ENCODE data around the gene C1orf21. TPM values are rescaled to one million over a fixed set of nuclear protein-coding genes. Genes with fewer than 3 reads are reported as not detected.

The C1orf21 gene
- total RNA-seq, 1 donor = 17.0 TPM

GRCh38 chr1:184469396-184469795 is 82.6 kb downstream of the C1orf21 start:
- Histone ChIP-seq H3K9me3 (ENCODE audit: low read depth, low read length) (peaks cover 3% of the 10 kb centered on the region), H3K79me2 (ENCODE audit: insufficient read depth, low read length) (peaks cover 4% of the 10 kb centered on the region), H4K20me1 (ENCODE audit: insufficient read depth, low read length) (no peaks in the 10 kb centered on the region), H3K4me2 (ENCODE audit: insufficient read depth, low read length) (no peak overlapping the region), H3K4me1 (ENCODE audit: insufficient read depth, low read length) (no peaks in the 10 kb centered on the region), H3K27ac (ENCODE audit: low read depth, low read length) (no peak overlapping the region), H3K4me3 (ENCODE audit: insufficient read depth, low read length) (no peak overlapping the region), H3K27me3 (ENCODE audit: insufficient read depth, low read length) (no peaks in the 10 kb centered on the region), H3K36me3 (ENCODE audit: insufficient read depth, low read length) (no peaks in the 10 kb centered on the region), H2AFZ (ENCODE audit: low read length) (no peak overlapping the region)
- peak; percentile 47 for DNase-seq (ENCODE audit: insufficient read length, low spot score, missing footprints)
- TF ChIP-seq, protein P1, sequence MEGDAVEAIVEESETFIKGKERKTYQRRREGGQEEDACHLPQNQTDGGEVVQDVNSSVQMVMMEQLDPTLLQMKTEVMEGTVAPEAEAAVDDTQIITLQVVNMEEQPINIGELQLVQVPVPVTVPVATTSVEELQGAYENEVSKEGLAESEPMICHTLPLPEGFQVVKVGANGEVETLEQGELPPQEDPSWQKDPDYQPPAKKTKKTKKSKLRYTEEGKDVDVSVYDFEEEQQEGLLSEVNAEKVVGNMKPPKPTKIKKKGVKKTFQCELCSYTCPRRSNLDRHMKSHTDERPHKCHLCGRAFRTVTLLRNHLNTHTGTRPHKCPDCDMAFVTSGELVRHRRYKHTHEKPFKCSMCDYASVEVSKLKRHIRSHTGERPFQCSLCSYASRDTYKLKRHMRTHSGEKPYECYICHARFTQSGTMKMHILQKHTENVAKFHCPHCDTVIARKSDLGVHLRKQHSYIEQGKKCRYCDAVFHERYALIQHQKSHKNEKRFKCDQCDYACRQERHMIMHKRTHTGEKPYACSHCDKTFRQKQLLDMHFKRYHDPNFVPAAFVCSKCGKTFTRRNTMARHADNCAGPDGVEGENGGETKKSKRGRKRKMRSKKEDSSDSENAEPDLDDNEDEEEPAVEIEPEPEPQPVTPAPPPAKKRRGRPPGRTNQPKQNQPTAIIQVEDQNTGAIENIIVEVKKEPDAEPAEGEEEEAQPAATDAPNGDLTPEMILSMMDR (IDR thresholded peaks at IDR 0.05; ENCODE audit: extremely low read depth, low read depth, low read length) = no peak

DNA sequence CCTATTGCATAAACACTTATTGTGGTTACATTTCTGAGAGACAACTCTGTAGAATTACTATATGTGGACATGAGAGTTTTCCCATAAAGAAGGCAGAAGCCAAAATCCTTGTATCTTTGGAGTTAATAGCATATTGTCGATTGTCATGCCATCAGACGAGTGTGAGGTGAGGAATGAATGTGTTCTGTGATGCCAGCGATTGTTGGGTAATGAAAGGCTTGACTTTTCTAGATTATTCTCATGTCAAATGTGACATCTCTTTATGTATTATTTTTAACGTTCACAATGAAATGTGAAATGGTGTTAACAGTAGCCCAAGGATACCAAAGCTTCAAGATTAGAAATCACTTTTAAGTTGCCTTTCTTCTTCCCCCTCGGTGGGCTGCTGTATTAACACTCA is 84.9 kb downstream of the C1orf21 start:
- Histone ChIP-seq H3K4me1 (ENCODE audit: insufficient read depth, low read length) (no peaks in the 10 kb centered on the region), H3K36me3 (ENCODE audit: insufficient read depth, low read length) (no peaks in the 10 kb centered on the region), H3K9me3 (ENCODE audit: low read depth, low read length) (peaks cover 14% of the 10 kb centered on the region), H4K20me1 (ENCODE audit: insufficient read depth, low read length) (no peaks in the 10 kb centered on the region), H3K27me3 (ENCODE audit: insufficient read depth, low read length) (no peaks in the 10 kb centered on the region), H3K27ac (ENCODE audit: low read depth, low read length) (no peak overlapping the region), H3K4me2 (ENCODE audit: insufficient read depth, low read length) (no peak overlapping the region), H3K79me2 (ENCODE audit: insufficient read depth, low read length) (peaks cover 4% of the 10 kb centered on the region), H2AFZ (ENCODE audit: low read length) (no peak overlapping the region), H3K4me3 (ENCODE audit: insufficient read depth, low read length) (no peak overlapping the region)
- TF ChIP-seq, protein P1 (IDR thresholded peaks at IDR 0.05; ENCODE audit: extremely low read depth, low read depth, low read length) = no peak
- DNase-seq (ENCODE audit: insufficient read length, low spot score, missing footprints) = no peak

DNA sequence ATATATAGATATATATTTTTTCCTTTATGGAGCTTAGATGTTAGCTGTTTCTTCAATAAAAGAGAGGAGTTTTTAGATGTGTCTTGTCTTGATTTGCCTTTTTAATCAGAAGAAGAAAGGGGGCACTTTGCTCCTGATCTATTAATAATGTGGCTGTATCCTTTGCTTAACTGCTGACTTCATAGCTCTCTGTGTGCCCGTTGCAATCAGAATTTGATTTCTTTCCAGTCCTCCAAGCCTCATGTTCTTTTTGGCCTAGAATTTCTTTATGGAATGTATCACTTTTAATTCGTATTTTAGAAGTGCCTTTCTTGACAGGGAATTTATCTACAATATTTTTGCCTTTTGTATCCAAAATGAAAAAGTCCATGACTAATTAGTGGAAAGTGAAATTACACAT is 85.3 kb downstream of the C1orf21 start:
- Histone ChIP-seq H3K79me2 (ENCODE audit: insufficient read depth, low read length) (peaks cover 4% of the 10 kb centered on the region), H4K20me1 (ENCODE audit: insufficient read depth, low read length) (no peaks in the 10 kb centered on the region), H3K9me3 (ENCODE audit: low read depth, low read length) (peaks cover 14% of the 10 kb centered on the region), H3K36me3 (ENCODE audit: insufficient read depth, low read length) (no peaks in the 10 kb centered on the region), H3K27ac (ENCODE audit: low read depth, low read length) (no peak overlapping the region), H2AFZ (ENCODE audit: low read length) (no peak overlapping the region), H3K4me2 (ENCODE audit: insufficient read depth, low read length) (no peak overlapping the region), H3K27me3 (ENCODE audit: insufficient read depth, low read length) (no peaks in the 10 kb centered on the region), H3K4me1 (ENCODE audit: insufficient read depth, low read length) (no peaks in the 10 kb centered on the region), H3K4me3 (ENCODE audit: insufficient read depth, low read length) (no peak overlapping the region)
- no peak for DNase-seq (ENCODE audit: insufficient read length, low spot score, missing footprints)
- TF ChIP-seq, protein P1 (IDR thresholded peaks at IDR 0.05; ENCODE audit: extremely low read depth, low read depth, low read length) = no peak

DNA sequence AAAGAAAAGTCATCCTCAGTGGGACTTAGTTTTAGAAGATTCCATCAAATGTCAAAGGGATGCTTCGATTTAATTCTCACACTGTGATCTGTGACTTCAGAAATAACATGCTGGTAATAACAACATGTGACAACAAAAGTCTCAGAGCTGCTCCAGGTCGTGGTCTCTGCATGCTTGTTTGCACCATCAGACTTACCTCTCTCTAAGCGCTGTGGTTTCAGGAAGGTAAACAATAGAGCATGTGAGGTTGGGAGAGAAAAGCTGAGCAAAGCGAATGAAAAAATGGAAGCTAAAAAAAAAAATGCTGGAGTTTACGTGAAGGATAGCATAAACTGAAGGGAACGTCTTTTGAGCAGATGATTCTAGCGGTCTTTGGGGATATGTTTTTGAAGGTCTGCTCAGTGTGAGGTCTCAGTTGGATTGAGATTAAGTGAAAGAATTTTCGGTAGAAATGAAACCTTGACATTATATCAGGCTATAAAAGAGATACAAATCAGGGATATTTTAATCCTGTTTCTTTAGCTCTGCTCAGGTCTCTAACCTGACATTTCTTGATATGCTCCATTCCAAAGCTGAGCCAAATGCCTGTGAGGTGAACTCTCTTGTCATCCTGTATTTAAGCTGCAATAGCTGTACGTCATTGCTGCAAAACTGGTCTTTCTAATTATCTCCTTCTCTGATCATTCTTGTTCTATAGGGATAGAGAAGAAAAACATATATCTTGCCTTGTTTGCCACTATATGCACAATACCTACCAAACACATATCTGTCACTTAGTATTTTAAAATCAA is 86.5 kb downstream of the C1orf21 start:
- H3K4me3 ChIP-seq (ENCODE audit: insufficient read depth, low read length) = no peak overlapping the region
- H3K27me3 ChIP-seq (ENCODE audit: insufficient read depth, low read length) = no peaks in the 10 kb centered on the region
- TF ChIP-seq, protein P1 (IDR thresholded peaks at IDR 0.05; ENCODE audit: extremely low read depth, low read depth, low read length) = no peak
- H3K79me2 ChIP-seq (ENCODE audit: insufficient read depth, low read length) = peaks cover 4% of the 10 kb centered on the region
- H3K9me3 ChIP-seq (ENCODE audit: low read depth, low read length) = peaks cover 14% of the 10 kb centered on the region
- H2AFZ ChIP-seq (ENCODE audit: low read length) = no peak overlapping the region
- no peak for DNase-seq (ENCODE audit: insufficient read length, low spot score, missing footprints)
- no peaks in the 10 kb centered on the region for H3K4me1 ChIP-seq (ENCODE audit: insufficient read depth, low read length)
- no peak overlapping the region for H3K27ac ChIP-seq (ENCODE audit: low read depth, low read length)
- H4K20me1 ChIP-seq (ENCODE audit: insufficient read depth, low read length) = no peaks in the 10 kb centered on the region
- H3K36me3 ChIP-seq (ENCODE audit: insufficient read depth, low read length) = no peaks in the 10 kb centered on the region
- H3K4me2 ChIP-seq (ENCODE audit: insufficient read depth, low read length) = no peak overlapping the region
